NCI-H524 treated with DMSO at 0.1 percent for 48 hours (cell line): Measurements from ENCODE around the gene ZNF106.

ENCODE experiments used
- DNase-seq: peaks from one replicate; lab custom pipeline; 2025; lab: John Stamatoyannopoulos, UW

Gene ZNF106

GRCh38 chr15:42367041-42367440, 123.9 kb downstream of the ZNF106 start:
- no peak for DNase-seq

- no peak for DNase-seq
These were observed 124.9 kb downstream of the ZNF106 start for GRCh38 chr15:42365921-42366550.

- peak; percentile 77 for DNase-seq
These were observed 126.4 kb downstream of the ZNF106 start for GRCh38 chr15:42364529-42364928.

GRCh38 chr15:42363942-42364341, 127.0 kb downstream of the ZNF106 start:
- DNase-seq = peak; percentile 80

GRCh38 chr15:42363487-42363886, 127.5 kb downstream of the ZNF106 start:
- DNase-seq = peak; percentile 82
